Body of pancreas (tissue), 4 donors: ENCODE results near the gene IGF2BP1.

ENCODE experiments used
- CTCF ChIP-seq, 7 experiments: fragments of 450-650 bp in 4 of 7; fragments of 200-600 bp in 3 of 7; sonication (generic) in 3 of 7; IDR thresholded peaks; one replicate each; pipeline ENCODE4 v1.5.1; 2016 to 2019; ENCODE audit warnings: antibody characterized with exemption in 7 of 7
- POLR2A ChIP-seq, 3 donors: fragments of 450-650 bp; IDR thresholded peaks; one replicate each; pipeline ENCODE4 v1.6.1; 2016; ENCODE audit warnings: antibody characterized with exemption in 3 of 3, mild to moderate bottlenecking in 2 of 3

- no peak for TF ChIP-seq CTCF (IDR thresholded peaks at IDR 0.05)
- TF ChIP-seq POLR2A (IDR thresholded peaks at IDR 0.05), result no peak
These were observed 25.3 kb downstream of the IGF2BP1 start for GRCh38 chr17:49022391-49022941.
